Measurements from ENCODE around the gene C16orf86.

DNA sequence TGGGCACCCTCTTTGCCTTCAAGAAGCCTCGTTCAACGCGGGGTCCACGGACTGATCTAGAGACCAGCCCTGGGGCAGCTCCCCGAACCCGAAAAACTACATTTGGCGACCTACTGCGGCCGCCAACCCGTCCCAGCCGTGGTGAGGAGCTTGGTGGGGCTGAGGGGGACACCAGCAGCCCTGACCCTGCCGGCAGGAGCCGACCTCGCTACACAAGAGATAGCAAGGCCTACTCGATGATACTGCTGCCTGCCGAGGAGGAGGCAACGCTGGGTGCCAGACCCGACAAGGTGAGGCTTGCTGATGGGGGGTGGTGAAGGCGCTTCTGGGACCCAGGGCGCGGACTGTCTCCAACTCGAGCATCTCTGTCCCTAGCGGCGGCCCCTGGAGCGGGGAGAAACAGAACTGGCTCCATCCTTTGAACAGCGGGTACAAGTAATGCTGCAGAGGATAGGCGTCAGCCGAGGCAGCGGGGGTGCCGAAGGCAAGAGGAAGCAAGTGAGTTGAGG, 12.2 kb upstream of the C16orf86 start:
- TF ChIP-seq, protein P1, sequence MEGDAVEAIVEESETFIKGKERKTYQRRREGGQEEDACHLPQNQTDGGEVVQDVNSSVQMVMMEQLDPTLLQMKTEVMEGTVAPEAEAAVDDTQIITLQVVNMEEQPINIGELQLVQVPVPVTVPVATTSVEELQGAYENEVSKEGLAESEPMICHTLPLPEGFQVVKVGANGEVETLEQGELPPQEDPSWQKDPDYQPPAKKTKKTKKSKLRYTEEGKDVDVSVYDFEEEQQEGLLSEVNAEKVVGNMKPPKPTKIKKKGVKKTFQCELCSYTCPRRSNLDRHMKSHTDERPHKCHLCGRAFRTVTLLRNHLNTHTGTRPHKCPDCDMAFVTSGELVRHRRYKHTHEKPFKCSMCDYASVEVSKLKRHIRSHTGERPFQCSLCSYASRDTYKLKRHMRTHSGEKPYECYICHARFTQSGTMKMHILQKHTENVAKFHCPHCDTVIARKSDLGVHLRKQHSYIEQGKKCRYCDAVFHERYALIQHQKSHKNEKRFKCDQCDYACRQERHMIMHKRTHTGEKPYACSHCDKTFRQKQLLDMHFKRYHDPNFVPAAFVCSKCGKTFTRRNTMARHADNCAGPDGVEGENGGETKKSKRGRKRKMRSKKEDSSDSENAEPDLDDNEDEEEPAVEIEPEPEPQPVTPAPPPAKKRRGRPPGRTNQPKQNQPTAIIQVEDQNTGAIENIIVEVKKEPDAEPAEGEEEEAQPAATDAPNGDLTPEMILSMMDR (IDR thresholded peaks at IDR 0.05): no peak
- no peak for TF ChIP-seq EP300 (IDR thresholded peaks at IDR 0.05)

All from gastroesophageal sphincter (tissue), 3 donors.